Measurements from ENCODE around the gene PSMB11.

The PSMB11 gene

DNA sequence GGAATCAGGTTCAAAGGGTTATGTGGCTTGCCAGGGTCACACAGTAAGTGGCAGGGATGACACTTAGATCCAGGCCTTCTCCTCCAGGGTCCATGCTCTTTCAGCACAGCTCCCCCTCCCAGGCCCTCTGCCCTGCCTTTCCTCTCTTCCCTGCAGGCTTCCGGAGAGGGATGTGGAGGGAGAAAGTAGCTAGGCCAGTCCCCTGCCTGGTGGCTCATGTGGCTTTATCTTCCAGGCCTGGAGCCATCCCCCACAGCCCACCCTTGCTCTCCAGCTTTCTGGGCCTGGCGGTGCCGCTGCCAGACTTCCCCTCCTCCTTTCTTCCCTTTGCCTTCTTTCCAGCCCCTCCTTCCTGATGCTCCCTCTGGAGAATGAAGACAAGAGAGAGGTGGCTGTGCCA is 1.7 kb downstream of the PSMB11 start:
- DNase-seq (ENCODE audit: low read depth), result no peak

DNA sequence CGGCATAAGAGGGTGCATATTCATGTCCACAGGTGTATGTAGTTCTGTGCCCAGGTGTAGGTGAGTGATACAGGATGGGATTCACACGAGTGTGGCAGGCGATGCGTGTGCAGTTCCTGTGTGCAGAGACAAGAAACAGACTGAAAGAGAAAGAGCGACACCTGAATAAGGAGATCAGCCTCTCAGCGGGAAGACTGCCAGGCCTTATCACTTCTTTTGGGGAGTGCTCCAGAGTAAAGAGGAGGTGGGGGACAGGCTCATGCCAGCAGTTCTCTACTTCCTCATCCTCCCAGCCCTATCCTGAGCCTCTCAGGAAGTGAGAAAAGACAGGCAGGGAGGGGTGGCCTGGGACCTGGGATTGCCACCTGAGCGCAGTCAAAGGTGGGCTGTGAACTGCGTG is 2.8 kb downstream of the PSMB11 start:
- DNase-seq (ENCODE audit: low read depth), result no peak

DNA sequence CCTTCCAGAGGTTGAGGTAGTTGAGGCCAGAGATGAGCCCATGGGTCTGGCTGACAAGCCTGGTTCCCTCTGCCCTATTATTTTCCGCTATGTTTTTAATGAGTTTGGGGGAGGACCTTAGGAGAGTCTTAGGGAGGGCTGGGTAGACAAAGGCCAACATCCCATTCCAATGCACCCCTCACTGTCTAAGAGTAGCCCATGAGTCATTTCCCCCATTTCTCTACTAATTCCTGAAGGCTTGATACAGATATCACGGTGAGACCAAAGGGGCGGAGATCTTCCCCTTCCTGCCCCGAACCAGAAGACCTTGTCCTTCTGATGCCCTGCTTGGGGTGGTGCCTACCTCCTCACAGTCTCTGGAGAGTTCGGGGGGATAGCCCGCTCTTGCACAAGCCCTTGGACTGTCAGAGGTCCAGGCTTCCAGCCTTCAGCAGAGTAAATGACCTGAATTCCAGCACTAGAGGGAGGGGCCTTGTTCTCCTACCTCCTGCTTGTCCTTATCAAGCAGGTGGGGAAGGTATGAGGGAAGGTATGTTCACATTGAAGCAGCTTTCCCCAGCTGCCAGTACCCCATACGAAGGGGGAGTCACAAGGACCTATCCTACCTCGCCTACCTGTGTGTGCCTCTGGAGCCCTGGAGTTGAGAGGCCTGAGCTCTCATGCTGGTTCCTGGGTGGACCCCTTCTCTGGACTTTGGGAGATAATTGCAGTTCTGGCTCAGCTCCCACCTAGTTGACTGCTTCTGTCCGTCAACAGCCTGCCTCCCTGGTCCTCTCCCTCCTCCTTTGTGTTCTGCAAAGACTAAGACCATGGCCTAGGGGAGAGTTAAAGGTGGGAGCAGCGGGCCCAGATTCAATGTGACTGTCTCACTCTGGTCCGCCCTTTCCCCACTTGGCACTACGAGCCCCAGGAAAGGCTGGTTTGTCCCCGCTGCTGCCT is 3.7 kb downstream of the PSMB11 start:
- DNase-seq (ENCODE audit: low read depth), result no peak

DNA sequence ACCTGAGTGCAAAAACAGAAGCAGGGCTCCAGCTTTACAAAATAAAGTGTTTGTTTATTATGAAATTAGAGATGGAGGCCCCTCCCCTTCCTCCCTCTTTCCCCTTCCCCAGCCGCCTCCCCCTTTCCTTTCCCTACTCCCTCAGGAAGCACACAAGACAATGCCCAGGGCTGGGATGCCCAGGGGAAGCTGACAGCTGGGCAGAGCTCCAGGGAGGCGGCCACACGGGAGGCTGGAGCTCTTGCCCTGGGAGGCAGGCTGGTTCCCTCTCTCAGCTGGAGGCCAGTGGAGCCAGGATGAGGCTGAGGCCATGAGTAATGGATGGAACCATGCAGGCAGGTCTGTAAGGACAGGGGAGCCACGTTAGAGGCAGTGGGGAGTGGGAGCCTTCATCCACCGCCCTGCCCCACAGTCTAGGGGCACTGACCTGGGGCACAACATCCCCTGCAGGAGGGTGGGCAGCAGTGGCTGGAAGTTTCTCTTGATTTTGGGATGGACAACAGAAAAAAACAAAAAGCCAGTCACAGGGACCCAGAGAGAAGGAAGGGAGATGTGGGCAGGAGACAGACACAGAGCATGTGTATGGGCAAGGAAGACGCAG is 5.1 kb downstream of the PSMB11 start:
- DNase-seq (ENCODE audit: low read depth), result no peak

DNA sequence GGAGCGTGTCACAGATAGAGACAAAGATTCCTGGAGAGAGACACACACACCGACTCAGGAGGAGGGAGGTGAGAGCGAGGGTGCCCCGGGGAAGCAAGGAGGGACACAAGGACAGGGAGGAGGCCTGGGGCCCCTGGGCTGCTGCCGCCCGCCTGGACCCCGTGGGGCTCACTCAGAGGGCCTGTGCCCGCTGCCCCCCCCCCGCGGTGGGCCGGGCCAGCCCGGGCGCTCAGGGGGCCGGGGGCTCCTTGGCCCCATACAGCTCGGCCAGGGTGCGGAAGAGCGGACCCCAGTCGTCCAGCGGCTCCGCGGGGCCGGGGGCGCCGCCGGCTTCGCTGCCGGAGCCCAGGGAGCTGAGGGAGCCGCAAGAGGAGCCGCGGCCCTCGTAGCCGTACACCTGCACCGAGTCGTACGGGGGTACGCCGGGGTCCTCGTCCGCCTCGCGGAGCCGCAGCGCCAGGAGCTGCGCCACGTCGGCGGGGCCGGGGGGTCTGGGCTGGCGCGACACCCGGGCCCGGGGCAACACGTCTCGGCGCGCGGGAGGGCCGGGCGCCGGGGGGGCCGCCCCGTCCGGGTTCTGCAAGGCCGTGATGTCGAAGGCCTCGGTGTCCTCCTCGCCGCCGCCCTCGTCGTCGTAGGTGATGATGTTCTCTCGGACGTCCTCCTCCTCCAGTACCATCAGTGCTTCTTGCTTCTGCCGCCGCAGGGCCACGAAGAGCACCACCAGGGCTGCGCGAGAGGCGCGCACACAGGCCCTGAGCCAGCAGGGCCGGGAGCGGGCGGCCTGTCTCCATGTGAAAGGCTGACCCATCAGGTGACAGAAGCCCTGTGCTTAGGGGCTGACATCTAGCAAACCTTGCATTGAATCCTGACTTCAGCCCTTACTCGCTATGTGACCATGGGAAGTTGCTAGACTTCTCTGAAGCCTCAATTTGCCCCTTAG is 6.0 kb downstream of the PSMB11 start:
- no peak for DNase-seq (ENCODE audit: low read depth)

DNA sequence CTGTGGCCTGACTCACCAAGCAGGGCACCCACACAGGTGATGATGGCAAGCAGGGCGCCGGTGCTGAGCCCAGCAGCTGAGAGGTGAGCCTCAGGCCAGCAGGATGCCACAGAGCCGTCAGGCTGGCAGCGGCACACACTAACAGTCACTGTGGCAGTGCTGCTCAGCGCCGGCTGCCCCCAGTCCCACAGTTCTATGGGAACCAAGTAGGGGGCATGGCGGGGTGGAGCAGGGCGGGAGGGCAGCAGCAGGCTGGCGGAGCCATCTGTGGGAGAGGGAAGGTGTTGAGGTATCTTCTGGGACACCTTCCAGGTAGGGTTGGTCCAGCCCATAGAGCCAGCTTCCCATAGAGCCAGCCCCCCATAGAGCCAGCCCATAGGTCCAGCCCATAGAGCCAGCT is 7.0 kb downstream of the PSMB11 start:
- no peak for DNase-seq (ENCODE audit: low read depth)

DNA sequence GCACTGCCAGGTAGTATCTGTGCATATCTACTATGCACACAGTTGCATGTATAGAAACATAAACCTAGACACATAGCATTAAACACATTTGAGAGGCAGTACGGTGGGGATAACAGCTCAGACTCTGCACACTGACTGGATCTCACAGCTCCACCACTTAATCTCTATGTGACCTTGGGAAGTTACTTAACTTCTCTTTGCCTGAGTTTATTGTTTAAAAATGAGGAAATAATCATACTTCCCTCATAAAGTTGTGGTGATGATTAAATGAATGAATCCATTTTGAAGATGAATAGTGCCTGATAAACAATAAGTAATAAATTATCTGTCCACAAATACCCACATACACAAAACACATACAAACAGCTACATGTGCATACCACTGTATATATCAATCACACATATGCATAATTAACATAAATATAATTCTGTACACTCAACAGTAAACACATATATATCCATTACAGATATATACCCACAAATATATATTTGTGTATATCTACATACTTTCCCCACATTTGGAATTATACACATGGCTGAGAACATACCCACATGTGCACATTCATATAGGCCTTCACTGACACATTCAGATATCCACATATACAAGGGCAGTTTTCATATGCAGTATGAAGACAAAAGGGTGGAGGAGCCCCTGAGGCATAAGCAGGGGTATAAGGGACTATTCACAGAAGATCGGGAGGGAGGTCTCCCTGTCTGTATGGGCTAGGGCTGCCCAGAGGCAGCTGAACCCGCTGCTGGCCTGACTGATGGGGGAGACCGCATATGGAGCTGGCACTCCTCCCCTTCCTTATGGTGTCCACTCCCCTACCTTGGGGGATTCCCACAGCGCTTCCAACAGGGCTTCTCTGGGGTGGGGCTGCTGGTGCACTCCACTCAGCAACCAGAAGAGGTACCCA is 9.4 kb downstream of the PSMB11 start:
- DNase-seq (ENCODE audit: low read depth), result no peak

DNA sequence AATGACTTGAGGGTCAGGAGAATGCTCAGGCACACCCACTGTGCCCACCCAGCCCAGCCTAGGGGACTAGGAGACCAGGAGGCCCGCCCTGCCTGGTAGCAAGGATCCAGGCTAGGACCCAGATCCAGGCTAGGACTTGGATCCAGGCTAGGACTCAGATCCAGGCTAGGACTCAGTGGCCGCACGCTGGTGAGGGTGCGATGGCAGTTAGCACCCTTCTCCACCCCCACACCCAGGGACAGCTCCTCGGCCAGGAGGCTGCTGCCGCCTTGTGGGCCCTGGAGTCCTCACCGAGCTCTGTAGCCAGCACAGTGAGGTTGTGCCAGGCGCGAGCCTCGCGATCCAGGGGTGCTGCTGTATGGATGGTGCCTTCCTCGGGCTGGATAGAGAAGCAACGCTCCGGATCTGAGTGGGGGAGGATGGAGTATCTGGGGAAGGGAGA is 10.2 kb downstream of the PSMB11 start:
- DNase-seq (ENCODE audit: low read depth), result no peak

DNA sequence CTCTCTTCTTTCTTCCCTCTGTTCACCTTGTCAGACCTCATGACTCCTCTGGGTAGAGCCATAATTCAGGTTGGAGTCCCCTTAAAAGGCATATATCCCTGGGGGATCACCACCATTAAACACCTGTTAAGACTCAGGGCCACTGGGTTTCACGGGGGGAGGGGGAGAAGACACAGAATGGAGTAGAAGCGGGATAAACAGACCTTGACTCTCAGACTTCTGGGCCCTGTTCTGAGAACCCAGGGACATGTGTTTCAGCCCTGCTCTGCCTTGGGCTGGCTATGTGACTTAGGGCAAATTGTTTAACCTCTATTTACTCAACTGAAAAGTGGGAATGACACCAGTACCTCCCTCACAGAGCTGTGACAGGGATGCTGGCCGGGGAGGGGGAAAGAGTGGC is 10.7 kb downstream of the PSMB11 start:
- DNase-seq (ENCODE audit: low read depth), result no peak

DNA sequence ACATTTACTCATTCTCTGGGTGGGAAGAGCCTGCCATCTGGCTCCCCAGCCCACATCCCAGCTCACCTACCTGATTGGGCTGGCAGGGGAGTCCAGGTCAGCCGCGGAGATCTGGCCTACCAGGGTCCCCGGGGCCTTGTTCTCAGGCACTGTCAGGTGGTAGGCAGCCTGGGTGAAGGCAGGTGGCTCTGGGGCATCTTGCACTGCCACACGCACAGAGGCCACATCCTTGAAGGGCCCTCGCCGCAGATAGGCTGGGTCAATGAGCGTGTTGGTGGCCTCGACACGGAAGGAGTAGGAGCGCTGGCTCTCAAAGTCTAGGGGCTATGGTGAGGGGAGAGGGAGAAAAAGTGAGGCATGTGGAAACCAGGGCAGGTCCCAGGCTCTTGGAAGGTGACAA is 11.4 kb downstream of the PSMB11 start:
- no peak for DNase-seq (ENCODE audit: low read depth)

DNA sequence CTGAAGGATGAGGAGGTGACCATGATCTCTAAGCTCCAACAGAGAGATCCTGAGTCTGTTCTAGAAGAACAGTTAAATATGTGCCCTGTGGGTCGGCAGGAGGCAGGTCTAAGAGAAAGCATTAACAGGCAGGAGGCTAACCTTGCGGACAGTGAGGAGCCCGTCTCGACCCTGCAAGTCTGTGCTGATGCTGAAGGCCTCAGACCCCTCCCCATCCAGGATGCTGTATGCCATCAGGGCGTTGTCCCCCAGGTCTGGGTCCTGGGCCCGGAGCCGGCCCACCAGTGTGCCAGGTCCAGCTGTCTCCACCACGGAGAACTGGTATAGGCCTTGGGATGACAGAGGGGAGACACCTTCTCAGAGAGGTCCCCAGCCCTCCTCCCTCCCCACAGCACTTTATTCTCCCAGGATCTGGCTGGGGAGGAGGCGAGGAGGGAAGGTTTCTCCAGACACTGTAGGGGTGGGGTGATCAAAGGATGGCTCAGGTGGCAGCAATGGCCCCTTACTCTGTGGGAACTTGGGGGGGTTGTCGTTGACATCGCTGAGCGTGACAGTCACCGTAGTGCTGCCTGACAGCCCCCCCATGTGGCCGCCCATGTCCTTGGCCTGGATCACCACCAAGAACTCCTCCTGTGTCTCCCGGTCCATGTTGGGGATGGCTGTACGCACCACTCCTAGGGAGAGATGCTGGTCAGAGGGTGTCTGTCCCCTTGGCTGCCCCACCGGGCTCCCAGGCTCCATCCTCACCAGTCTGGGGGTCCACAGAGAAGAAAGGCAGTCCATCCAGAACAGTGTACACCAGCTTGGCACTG is 12.2 kb downstream of the PSMB11 start:
- no peak for DNase-seq (ENCODE audit: low read depth)

DNA sequence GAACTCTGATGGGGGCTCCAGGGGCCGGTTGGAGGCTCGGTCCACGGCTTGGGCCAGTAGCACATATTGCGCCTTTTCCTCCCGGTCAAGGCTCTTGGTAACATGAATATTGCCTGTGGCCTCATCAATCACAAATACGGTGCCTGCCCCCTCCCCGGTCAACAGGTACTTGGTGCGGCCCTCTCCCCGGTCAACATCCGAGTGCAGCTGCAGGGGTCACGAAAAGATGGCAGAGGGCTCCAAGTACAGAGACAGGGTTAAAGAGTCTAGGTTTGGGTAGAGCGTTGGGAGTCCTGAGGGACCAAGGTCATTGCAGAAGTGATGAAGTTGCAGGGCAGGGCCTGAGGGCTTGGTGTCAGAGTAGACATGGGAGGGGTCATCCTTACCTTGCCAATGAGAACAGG is 13.1 kb downstream of the PSMB11 start:
- no peak for DNase-seq (ENCODE audit: low read depth)

DNA sequence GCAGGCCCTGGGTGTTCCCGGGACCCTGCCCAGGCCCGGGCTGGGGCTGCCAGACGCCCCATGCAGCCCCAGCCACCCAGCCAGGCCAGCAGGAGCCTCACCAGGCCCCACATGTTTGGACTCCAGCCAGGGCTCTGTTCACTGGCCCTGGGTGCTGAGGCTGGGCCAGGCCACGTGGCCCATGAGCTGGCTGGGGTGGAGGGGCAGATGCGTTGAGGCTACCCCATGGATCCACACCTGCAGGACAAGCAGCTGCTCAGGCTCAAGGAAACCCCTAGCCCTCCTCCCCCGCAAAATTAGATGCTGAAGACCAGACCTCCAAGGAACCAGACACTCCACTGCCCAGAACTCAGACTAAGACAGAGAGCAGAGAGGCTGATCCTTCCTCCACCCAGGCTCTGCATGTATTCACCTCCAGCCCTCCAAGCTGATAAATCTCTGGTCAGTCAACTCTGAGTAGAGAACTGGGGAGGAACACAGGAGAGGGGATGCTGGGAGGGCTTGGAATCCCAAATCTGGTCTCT is 13.7 kb downstream of the PSMB11 start:
- DNase-seq (ENCODE audit: low read depth), result no peak

DNA sequence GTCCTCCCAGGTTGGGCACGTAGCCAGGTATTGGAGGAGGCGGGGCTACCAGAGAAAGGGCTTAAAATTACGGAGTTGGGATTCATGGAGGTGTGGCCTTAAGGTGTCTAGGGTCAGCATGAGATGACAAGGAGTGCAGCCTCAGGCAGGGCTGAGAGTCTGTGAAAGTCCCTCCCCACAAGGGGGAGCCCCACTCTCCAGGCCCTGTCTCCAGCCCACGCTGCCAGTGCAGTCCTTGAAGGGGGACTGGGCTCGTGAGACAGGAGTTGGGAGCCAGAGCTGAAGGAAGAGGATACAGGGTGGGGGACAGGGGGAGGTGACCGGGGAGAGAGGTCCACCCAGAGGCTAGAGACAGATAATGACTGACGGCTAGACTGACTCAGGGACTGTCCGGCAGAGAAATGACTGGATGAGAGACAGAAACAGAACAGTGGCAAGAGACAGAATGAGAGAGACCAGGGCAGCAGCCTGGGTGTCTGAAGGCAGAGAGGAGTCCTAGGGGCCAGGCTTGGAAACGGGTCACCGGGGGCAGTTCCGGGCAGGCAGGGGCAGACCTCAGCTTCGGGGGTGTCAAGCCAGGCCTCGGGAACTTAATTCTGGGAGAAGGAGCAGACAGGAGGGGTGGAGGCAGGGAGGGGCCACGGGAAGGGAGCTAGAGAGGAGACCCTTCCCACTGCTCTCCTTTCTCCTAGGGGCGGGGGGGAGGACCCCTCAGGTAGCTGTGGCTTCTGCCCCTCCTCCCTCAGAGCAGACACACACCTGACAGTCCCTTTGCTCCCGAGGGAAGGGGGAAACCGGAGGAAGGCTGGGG is 14.3 kb downstream of the PSMB11 start:
- peak; percentile 62 for DNase-seq (ENCODE audit: low read depth)

DNA sequence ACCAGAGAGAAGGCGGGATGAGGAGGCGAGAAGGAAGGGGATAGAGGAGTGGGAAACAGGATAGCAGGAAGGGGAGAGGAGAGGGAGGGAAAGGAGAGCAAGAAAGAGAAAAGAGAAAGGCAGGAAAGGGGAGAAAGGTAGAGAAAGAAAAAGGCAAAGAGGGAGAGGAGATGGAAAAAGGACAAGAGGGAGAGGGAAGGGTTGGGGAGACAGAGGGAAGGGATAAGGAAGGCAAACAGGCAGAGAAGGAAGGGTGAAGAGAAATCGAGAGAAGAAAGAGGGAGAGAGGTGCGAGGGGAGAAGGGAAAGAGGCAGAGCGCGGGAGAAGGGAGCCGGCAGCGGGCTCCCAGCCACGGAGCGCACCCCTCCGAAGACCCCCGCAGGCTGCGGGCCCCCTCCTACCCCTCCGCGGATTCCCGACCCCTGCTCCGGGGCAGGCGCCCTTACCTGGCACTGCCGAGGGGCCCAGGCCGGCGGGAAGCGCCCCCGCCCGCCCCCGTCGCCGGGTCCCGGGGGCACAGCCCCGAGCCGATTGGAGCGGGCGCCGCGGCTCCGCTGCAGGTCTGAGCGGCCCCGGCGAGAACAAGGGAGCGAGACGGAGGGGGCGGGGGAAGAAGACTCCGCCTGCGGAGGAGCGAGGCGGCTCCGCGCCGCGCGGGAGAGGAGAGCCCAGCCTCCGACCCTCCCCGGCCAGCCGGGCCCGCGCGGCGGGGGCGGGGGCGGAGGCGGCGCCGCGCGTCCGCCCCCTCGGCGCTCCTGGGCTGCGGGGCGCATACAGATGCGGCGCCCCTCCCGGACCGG is 15.1 kb downstream of the PSMB11 start, which contains the start of gene CDH24:
TSS of gene CDH24 (minus strand) at position 565 of the 801 bp plus-strand sequence. CDS start 1,787 bp downstream, outside the sequence.
- DNase-seq (ENCODE audit: low read depth), result peak; percentile 66

DNA sequence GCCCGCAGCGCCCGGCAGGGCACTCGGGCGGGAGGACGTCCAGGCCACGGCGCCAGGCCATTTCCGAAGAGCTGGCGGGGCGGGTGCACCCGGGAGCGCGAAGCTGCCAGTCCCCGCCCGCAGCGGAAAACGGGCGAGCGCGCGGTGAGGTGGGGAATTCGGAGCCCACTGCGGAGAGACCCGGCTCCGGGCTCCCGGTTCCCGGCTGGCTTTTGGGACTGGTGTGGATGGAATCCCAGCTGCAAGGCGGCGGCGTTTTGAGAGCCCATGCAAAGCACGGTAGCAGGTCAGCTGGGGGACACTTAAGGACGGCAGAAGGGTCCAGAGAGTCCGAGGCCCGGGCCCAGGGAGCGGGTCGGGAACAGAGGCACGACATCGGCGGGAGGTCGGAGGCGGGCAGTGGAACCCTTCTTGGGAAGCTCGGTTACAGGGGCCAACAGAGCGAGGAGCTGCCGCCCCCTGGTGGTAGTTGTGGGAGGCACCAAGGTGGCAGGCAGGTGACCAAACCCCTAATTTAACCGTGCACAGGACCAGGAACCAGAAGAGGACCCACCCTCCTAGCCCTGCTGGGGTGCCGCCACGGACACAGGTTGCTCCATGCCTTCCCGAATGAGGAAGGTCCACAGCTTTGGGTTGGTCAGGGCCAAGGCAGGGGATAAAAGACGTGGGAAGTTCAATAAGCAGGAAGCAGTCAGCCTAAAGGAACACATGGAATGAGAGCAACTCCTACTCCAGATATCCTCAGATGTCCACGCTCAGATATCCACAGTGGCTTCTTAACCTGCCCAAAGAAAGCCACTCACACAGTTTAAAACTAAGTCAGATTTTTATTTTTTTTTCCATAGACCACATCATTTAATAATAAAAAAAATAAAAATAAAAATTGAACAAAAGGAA is 16.0 kb downstream of the PSMB11 start:
- DNase-seq (ENCODE audit: low read depth), result peak; percentile 77

Measured in stimulated activated CD4-positive, alpha-beta T cell treated with anti-CD3 and anti-CD28 coated beads, Interleukin-2, amount 100 ng/mL, for 4 hours (primary cell).